ENCODE results near the gene UBE2S.
"Not testable (repeated sequence)": the region's sequence is repeated elsewhere in the genome, so short reads cannot be mapped to it uniquely, and the experiment has no call there.

Gene UBE2S

DNA sequence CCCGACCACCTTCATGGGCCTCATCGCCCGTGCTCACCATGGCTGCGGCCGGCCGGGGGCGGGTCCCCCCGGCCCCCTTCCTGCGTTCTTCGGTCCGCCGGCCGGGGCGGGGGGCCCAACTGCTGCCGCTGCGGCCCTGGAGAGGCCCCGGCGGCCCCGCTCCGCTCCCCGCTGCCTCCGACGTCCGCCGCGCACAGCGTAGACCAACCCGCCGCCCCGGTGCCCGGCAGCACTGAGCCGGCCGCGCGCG is at the start of gene UBE2S:
Gene UBE2S (minus strand): TSS at position 239 of the 250 bp plus-strand sequence. CDS start 199 bp downstream, at position 40.
- DNase-seq: not testable (repeated sequence)

GRCh38 chr19:55456347-55456746 is 48.8 kb upstream of the UBE2S start:
- DNase-seq: no peak

DNA sequence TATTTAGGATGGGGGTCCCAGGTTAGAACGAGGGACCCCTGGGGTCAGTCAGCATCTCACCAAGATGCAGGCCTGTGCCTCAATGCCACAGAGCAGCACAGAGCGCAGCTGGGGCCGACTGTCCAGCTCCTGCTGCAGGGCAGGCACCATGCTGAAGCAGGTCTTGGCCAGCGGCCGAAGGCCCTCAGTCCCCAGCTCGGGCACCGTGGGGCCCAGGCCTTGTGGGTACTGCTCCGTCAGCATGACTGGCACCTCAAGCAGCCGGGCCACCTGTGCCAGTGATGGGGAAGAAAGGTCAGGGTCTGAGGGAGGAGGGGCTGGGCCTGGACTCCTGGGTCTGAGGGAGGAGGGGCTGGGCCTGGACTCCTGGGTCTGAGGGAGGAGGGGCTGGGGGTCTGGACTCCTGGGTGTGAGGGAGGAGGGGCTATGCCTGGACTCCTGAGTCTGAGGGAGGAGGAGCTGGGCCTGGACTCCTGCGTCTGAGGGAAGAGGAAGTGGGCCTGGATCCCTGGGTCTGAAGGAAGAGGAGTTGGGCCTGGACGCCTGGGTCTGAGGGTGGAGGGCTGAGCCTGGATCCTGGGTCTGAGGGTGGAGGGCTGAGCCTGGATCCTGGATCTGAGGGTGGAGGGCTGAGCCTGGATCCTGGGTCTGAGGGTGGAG is 48.1 kb upstream of the UBE2S start:
- no peak for DNase-seq

GRCh38 chr19:55454787-55455243 is 47.2 kb upstream of the UBE2S start:
- peak in 1 of 2 donors; percentile 31 for DNase-seq

DNA sequence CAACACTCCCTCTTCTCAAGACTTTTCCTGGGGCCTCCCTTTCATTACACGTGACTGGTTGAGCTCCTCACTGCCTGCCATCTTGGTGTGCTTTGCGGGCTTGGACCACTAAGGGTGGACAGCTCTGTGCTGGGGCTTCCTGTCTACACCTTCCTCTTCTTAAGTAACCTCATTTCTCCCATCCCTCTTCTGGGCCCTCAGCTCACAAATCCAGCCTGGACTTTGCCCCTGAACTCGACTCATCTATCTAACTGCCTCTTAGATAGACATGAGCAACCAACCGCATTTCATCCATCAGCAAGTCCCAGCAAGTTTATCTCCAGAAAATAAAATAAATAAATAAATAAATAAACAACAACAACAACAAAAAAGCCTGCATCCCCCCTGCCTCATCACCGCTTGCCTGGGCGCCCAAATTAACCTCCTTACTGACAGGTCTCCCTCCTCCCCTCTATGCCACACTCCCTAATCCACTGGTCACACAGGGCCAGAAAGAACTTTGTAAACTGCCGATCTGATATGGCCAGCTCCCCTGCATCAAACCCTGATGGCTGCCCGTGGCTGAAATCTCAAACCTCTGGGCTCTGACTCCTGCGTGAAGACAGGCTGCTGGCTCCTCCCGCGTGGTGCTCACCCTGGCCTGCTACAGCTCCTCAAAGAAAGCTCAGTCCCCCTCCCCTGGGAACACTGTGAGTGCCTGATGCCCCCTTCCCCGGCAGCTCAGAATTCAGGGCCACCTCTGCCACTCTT is 46.1 kb upstream of the UBE2S start:
- no peak for DNase-seq

DNA sequence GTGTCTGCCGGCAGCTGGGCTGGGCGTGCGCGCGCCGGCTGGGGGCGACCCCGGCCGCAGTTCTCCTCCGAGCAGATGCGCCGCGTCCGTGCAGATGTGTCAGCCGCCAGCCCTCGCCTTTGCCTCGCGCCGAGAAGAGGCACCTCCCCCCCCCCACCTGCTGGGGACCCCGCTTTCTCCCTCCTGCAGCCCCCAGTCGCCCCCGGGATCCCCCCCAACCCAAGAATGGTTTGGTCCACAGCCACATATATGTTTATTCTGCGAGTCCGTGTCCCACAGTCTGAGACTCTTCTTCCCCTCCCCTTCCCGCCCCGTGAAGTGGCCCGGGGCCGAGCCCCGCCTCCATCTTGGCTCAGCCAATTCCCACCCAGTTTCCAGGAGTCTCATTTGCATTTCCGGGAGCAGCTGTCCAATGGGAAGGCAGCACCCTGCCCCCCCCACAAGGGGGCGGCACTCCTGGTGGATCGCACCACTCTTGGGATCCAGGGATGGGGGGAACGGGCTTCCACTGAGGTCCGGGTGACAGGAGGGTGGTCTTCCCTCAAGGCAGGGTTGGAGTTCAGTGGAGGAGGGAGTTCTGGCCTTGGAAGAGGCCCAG is 45.3 kb upstream of the UBE2S start:
- DNase-seq: peak in 1 of 2 donors; percentile 22

GRCh38 chr19:55451965-55452748 is 44.6 kb upstream of the UBE2S start:
- no peak for DNase-seq

DNA sequence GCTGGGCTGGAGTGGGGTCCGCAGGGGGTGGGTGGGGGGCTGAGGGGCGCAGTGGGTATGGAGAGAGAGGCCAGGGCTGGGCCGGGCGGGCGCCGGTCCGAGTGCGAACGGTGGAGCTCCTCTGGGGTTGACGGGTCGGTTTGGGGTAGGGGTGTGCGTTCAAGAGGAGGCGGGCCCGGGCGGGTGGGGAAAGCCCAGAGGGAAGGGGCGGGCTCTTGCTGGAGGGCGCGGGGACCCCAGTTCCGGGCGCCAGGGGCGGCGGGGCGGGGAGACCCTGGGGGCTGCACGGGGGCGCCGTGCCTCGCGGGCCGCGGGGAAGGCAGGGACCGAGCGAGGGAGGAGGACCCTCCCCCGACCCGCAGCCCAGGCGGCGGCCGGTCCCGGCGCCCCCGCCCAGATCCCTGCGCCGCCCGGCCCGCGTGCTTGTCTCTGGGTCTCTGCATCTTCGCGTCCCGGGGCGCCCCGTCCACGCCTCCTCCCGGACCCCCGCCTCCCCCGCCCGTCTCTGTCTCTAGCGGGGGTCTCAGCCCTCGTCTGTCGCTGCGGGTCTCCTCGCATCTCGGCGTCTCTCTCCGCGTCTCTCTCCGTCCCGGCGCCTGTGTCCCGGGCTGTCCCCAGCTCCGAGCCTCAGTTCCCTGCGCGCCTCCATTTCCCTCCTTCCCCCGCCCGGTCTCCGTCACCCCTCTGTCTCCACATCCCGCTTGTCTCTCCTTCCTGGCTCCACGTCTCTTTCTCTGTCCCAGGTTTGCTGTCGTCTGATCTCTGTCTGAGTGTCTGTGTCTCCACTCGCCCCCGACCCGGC is 43.8 kb upstream of the UBE2S start:
- no peak for DNase-seq

DNA sequence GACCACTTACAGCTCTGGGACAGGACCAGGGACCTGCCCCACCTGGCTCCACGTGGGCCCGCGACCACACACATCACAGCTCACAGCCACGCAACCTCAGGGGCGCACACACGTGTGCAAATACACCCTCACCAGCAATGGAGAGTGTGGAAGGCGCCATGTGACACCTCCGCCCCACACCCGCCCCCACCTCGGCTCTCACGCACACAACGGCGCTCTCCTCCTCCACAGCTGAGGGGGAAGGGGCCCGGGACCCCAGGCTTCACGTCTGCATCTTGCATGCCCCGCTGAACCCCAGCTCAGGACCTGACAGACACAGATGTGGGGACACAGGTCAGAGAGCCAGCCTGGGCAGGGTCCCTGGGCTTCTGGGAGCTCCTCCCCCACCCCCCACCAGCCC is 41.9 kb upstream of the UBE2S start:
- DNase-seq: no peak

DNA sequence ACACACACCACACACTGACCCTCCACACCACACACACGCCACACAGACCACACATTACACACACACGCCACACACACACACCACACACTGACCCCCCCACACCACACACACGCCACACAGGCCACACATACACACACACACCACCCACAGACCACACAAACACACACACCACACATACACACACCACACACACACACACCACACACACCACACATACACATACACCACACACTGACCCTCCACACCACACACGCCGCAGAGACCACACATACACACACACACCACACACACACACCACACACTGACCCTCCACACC is 40.5 kb upstream of the UBE2S start:
- DNase-seq: not testable (repeated sequence)

DNA sequence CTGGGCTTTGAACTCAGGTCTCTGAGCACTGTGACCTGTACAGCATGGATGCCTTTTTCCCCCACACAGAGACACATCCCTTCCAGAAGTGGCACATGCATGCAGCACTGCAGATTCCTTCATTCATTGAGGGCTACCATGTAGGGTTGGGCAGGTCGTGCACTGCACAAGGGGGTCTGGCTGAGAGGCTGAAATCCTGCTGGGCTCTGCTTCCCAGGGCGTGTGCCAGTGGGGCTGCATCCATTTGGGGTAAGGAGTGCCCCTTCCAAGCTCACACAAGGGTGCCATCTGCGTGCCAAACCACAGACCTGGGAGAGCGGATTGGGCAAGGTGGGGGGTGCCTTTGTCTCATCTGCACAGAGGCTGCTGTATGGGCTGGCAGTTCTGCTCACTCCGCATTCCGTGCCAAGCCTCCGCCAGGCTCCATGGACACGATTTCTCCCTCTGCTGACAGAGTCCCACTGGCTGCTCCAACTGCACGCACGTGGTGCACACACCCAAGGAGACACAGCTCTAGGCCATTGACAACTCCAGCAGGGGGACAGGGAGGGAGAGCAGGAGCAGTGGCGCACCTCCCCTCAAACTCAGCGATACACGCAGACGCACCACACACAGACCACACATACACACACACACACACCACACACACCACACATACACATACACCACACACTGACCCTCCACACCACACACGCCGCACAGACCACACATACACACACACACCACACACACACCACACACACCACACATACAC is 40.0 kb upstream of the UBE2S start:
- no peak for DNase-seq

GRCh38 chr19:55446060-55446459 is 38.5 kb upstream of the UBE2S start:
- no peak for DNase-seq

GRCh38 chr19:55444646-55445045 is 37.1 kb upstream of the UBE2S start:
- no peak for DNase-seq

- no peak for DNase-seq
These were observed 36.4 kb upstream of the UBE2S start for GRCh38 chr19:55443824-55444480.

DNA sequence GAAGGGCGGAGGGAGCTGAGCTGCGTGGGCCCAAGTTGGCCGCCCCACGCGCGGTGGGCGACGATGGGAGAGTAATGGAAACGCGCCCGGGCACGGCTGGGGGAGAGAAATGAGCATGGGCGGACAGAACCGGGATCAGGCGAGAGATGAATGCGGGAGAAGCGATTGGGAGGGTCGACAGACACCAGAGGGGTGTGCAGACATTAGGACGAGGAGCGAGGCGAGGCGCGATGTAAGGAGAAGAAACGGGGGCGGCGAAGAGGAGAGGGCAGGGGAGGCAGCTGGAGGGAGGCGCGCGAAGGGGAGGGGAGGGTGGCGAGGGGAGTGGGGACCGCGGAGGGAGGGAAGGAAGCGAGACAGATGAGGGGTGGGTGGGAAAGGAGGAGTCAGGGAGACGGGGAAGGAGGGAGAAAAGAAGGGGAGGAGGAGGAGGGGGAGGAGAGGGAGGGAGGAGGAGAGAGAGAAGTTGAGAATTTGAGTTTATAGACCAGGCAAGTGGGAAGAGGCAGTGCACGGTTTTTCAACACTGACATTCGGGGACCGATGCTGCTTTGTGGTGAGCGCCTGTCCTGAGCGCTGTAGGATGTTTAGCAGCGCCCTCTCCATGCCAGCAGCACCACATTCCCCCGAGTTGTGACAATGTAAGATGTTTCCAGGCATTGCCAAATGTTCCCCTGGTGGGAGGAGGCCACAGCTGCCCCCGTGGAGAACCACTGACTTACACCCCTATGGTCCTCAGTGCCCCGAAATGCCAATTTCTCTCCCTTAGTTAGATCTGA is 35.6 kb upstream of the UBE2S start, which contains the start of gene SHISA7:
Gene SHISA7 (minus strand): TSS at position 256 of the 779 bp plus-strand sequence. CDS start 437 bp downstream, outside the sequence.
- no peak for DNase-seq

DNA sequence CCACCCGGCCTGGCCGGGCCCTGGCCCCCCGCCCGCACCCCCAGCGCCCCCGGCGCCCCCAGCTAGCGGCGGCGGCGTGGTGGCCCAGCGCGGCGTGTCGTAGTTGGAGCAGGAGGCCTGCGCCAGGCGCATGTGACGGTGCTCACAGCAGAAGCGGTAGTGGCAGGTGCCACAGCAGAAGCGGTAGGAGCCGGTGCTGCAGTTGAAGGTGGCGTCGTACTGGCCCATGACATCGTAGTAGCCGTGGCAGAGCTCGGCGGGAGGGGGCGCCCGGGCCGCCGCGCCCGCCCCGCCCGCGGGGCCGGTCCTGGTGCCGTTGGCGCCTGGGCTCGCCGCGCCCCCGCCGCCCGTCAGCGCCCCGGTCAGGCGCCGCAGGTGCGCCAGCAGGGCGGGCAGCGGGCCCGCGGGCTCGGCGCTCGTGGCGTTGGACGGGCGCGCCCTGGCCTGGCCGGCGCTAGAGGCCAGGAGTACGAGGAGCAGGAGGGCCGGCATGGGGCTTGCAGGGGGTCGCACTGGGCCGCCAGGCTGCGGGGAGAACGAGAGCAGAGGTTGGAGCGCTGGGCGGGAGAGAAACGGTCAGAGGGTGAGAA is 34.9 kb upstream of the UBE2S start:
- DNase-seq: no peak

GRCh38 chr19:55441692-55442321 is 34.2 kb upstream of the UBE2S start:
- no peak for DNase-seq

- no peak for DNase-seq
These were observed 33.7 kb upstream of the UBE2S start for GRCh38 chr19:55441319-55441691.

DNA sequence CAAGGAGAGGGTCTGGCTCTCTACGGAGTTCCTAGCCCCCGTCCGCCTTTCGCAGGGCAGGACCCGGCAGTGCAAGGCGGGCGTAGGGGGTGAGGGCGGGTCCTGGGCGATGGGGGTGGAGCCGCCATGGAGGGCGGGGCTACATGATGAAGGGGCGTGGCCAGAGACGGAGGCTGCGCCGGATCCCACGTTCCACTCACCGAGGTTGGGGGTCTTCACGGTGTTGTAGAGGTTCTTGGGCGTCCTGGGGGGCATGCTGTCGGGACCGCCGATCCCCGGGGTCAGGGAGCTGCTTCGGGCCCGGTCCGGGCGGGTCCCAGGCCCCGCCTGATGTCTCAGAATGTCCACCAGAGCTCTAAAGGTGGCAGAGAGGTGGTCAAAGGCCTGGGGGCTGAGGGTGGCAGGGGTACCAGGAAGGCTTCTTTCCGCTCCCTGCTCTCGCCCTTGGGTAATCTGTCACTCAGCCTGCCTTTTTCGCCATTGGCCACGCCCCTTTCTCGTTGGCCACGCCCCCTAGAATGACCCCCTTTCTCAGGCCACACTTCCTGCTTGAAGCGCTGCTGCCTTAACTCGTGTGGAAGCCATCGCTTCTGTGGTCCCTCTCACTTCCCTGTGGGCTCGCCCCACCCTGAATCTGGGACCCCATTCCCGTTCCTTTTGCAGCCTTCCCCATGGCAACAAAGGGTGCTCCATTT is 33.0 kb upstream of the UBE2S start:
- no peak for DNase-seq
